Cardiac muscle cell (in vitro differentiated cells and primary cell): ENCODE data around the gene RSPH3. TPM values are rescaled to one million over a fixed set of nuclear protein-coding genes. Genes with fewer than 3 reads are reported as not detected.

Experiments used
- DNase-seq, 2 donors: peaks; one replicate each; pipeline versions ENCODE4 v3.0.0 to v3.0.0-alpha.2; 2010 to 2017; ENCODE audit warnings: low read depth in 1 of 2, low spot score in 1 of 2
- H3K27ac ChIP-seq: fragments of 200-600 bp; sonication (generic); 2 replicates; pipeline ENCODE4 v1.5.1; 2016
- H3K27me3 ChIP-seq: fragments of 200-600 bp; sonication (generic); 2 replicates; pipeline ENCODE4 v1.6.0; 2016; ENCODE audit warnings: control low read depth
- H3K36me3 ChIP-seq: fragments of 200-600 bp; sonication (generic); 2 replicates; pipeline ENCODE4 v1.5.1; 2016; ENCODE audit warnings: control low read depth
- H3K4me1 ChIP-seq: fragments of 200-600 bp; sonication (generic); 2 replicates; pipeline ENCODE4 v1.8.1; 2017; ENCODE audit warnings: low read depth, mild to moderate bottlenecking, mixed run types
- H3K4me3 ChIP-seq: fragments of 200-600 bp; sonication (generic); 2 replicates; pipeline ENCODE4 v1.5.1; 2016; ENCODE audit warnings: mild to moderate bottlenecking
- H3K9me3 ChIP-seq: fragments of 200-600 bp; sonication (generic); 2 replicates; pipeline ENCODE4 v1.5.1; 2017; ENCODE audit warnings: low read depth, mild to moderate bottlenecking, control low read depth
- CTCF ChIP-seq: IDR thresholded peaks from 2 replicates; pipeline ENCODE4 v1.5.1; 2012; ENCODE audit warnings: low read depth, mild to moderate bottlenecking, low read length
- polyA plus RNA-seq: library from polyadenylated mRNA; unstranded; fragments of >200 nt; fragmentation: Nextera tagmentation; extraction: Ambion mirVana; gene quantifications from 2 replicates; pipeline ENCODE4 v1.2.1, GENCODE V29; 2016
- total RNA-seq: library from RNA; depleted of rRNA; stranded (reverse); fragments of >200 nt; gene quantifications from 2 replicates; pipeline ENCODE4 v1.2.3, GENCODE V29; 2016

Gene RSPH3
- total and polyA plus RNA-seq, 2 experiments from 2014 or later = 13.8 to 19.7 TPM

GRCh38 chr6:158942349-158942748, 57.7 kb downstream of the RSPH3 start:
- no peak for DNase-seq
- H3K27me3 ChIP-seq = no peaks in the 10 kb centered on the region
- no peaks in the 10 kb centered on the region for H3K36me3 ChIP-seq
- H3K4me3 ChIP-seq = no peak overlapping the region
- H3K9me3 ChIP-seq = no peaks in the 10 kb centered on the region
- no peak overlapping the region for H3K27ac ChIP-seq
- no peaks in the 10 kb centered on the region for H3K4me1 ChIP-seq
- no peak for TF ChIP-seq CTCF

- no peaks in the 10 kb centered on the region for H3K9me3 ChIP-seq
- TF ChIP-seq CTCF = no peak
- H3K27me3 ChIP-seq = no peaks in the 10 kb centered on the region
- H3K36me3 ChIP-seq = no peaks in the 10 kb centered on the region
- no peaks in the 10 kb centered on the region for H3K4me1 ChIP-seq
- H3K4me3 ChIP-seq = no peak overlapping the region
- DNase-seq = no peak
- H3K27ac ChIP-seq = no peak overlapping the region
Measured at GRCh38 chr6:158941246-158941645, 58.8 kb downstream of the RSPH3 start.

GRCh38 chr6:158939255-158940159, 60.5 kb downstream of the RSPH3 start:
- Histone ChIP-seq H3K27me3 (no peaks in the 10 kb centered on the region), H3K27ac (no peak overlapping the region), H3K36me3 (no peaks in the 10 kb centered on the region), H3K4me3 (no peak overlapping the region), H3K9me3 (no peaks in the 10 kb centered on the region), H3K4me1 (no peaks in the 10 kb centered on the region)
- no peak for TF ChIP-seq CTCF
- DNase-seq = no peak

GRCh38 chr6:158938811-158939254, 61.2 kb downstream of the RSPH3 start:
- Histone ChIP-seq H3K27ac (no peak overlapping the region), H3K4me1 (no peaks in the 10 kb centered on the region), H3K36me3 (no peaks in the 10 kb centered on the region), H3K9me3 (no peaks in the 10 kb centered on the region), H3K4me3 (no peak overlapping the region), H3K27me3 (no peaks in the 10 kb centered on the region)
- DNase-seq = peak in 1 of 2 donors; percentile 12
- no peak for TF ChIP-seq CTCF

- Histone ChIP-seq H3K27ac (no peak overlapping the region), H3K27me3 (no peaks in the 10 kb centered on the region), H3K36me3 (no peaks in the 10 kb centered on the region), H3K4me3 (no peak overlapping the region), H3K9me3 (no peaks in the 10 kb centered on the region), H3K4me1 (no peaks in the 10 kb centered on the region)
- no peak for TF ChIP-seq CTCF
- DNase-seq = no peak
Measured at GRCh38 chr6:158938220-158938619, 61.8 kb downstream of the RSPH3 start.
